Right cardiac atrium (tissue), 5 donors: ENCODE measurements around the gene TMEM14B. TPM values are rescaled to one million over a fixed set of nuclear protein-coding genes. Genes with fewer than 3 reads are reported as not detected.

Experiments used
- ATAC-seq, 2 donors: fragments of 200-7000 bp; cut with Tn5 transposase; one replicate each; pipeline versions ENCODE4 v1.8.0 to v1.9.1; 2020; ENCODE audit warnings: moderate library complexity in 2 of 2, mild to moderate bottlenecking in 1 of 2
- DNase-seq, 3 donors: peaks; one replicate each; pipeline ENCODE4 v3.0.0-alpha.2; 2020
- H3K27ac ChIP-seq: one replicate; pipeline ENCODE4 v1.5.1; 2013; ENCODE audit warnings: mild to moderate bottlenecking, low read length, control low read depth, moderate library complexity
- H3K27me3 ChIP-seq: one replicate; pipeline ENCODE4 v1.6.1; 2013; ENCODE audit not compliant: control insufficient read depth, insufficient read depth
- H3K4me1 ChIP-seq: one replicate; pipeline ENCODE4 v1.6.1; 2013; ENCODE audit warnings: low read length; ENCODE audit not compliant: control insufficient read depth, insufficient read depth
- H3K4me3 ChIP-seq: one replicate; pipeline ENCODE4 v1.5.1; 2013; ENCODE audit warnings: low read length, control low read depth
- H3K9me3 ChIP-seq: one replicate; pipeline ENCODE4 v1.6.1; 2013; ENCODE audit warnings: low read length; ENCODE audit not compliant: control insufficient read depth
- WGBS: extraction: QIAGEN DNeasy Blood & Tissue Kit; methylation state at CpG from one replicate; pipeline ENCODE4 v1.1.7; 2013; 5-methylcytosine and 5-hydroxymethylcytosine counted together
- intact Hi-C, 4 donors: fragments of 100-400 bp; cut with DNase I; formaldehyde crosslinking; loops; one replicate each; pipeline versions ENCODE4 v1.11.0 to v1.14.0; 2022 to 2023
- polyA plus RNA-seq: library from polyadenylated mRNA; stranded (reverse); fragments of 200-250 nt; gene quantifications from one replicate; pipeline ENCODE4 v1.2.3, GENCODE V29; 2013
- total RNA-seq, 4 donors: library from RNA; stranded (reverse); fragmentation: NEBNext Ultra II Directional; extraction: Animal tissue kit (Norgen Biotek cat#: 25700); gene quantifications; one replicate each; pipeline ENCODE4 v1.2.1, GENCODE V29; 2021
- donor health status: healthy with polysubstance abuse.
- donor health status: DM: no; HTN: yes; CAD: no.
- donor health status: DM: no; HTN: no; CAD: no.
- donor health status: DM: no; HTN: yes; CAD: no; lungs with severe emphysema.
- donor health status: DM: yes; HTN: yes; CAD: no.

The TMEM14B gene
- total and polyA plus RNA-seq, 5 donors = 92.6 to 141 (median 112) TPM

DNA sequence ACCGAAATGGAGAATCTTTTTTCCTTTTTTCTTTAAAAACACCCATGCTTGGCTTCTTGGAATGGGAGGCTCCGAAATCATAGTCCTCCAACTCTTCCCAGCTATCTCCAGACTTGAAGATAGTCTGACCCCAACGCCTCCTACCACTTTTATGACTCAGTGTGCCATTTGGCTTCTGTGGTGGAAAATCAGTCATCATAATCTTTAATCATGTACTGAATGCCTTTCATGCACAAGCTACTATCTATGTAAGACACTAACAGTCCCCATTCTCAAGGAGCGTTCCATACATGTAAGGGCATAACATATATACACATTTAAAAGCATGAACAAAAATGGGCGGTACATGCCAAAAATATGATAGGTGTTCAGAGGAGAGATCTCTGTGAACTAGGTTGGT is 44.1 kb downstream of the TMEM14B start:
- intact Hi-C loops = loop anchor here in 1 of 4 donors (10.0 kb wide), 1 partner anchor 297 kb away; no protein-coding TSS in a partner anchor
- ATAC-seq = no peak

DNA sequence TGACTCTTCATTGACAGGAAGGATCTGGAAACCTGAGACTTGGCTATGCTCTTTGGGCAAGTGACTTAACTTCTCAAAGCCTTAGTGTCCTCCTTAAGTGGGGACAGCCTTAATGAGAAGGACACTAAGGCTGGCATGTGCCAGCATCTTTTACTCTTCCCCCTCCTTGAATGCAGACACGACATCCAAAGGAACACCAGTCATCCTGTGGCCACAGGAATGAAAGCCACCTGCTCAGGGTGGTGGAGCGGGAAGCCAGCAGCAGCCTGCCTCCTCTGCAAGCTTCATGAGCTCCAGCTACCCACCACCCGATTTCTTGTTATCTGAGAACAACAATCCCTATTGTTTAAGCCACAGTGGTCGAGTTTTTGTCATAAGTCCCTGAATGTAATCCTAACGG is 44.5 kb downstream of the TMEM14B start:
- intact Hi-C loops = loop anchor here in 1 of 4 donors (10.0 kb wide), 1 partner anchor 297 kb away; no protein-coding TSS in a partner anchor
- Histone ChIP-seq H3K27me3 (no peaks in the 10 kb centered on the region), H3K4me3 (no peak overlapping the region), H3K9me3 (no peaks in the 10 kb centered on the region), H3K4me1 (no peaks in the 10 kb centered on the region), H3K27ac (no peak overlapping the region)
- ATAC-seq (no peak), DNase-seq (no peak)
- WGBS = 81% methylated on average over 5 of the region's 5 CpGs

More for the DNA sequence above, 44.1 kb downstream of the TMEM14B start:
- H3K4me3 ChIP-seq = no peak overlapping the region
- H3K9me3 ChIP-seq = no peaks in the 10 kb centered on the region
- H3K27me3 ChIP-seq = no peaks in the 10 kb centered on the region
- 94% methylated on average over 5 of the region's 5 CpGs for WGBS
- DNase-seq = no peak
- H3K4me1 ChIP-seq = no peaks in the 10 kb centered on the region
- no peak overlapping the region for H3K27ac ChIP-seq

DNA sequence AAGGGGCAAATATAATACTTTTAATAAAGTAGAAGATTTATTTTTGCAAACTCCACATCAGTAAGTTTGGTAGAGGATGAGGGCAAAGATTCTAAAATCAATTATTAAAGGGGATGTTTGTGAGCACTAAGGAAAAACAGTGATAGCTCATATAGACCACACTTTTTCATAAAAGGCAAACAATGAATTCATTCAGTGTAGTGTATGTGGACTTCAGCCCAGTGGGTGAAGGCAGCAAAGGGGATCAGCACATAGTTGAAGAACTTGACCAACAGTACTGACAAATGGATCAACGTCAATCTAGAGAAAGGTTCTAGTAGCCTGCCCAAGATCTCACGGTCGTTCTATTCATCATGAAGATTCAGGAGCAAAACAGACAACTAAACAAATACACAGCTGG is 45.4 kb downstream of the TMEM14B start:
- H3K9me3 ChIP-seq = no peaks in the 10 kb centered on the region
- no peaks in the 10 kb centered on the region for H3K4me1 ChIP-seq
- H3K27ac ChIP-seq = no peak overlapping the region
- no peaks in the 10 kb centered on the region for H3K27me3 ChIP-seq
- ATAC-seq = no peak
- no peak overlapping the region for H3K4me3 ChIP-seq
- intact Hi-C loops = loop anchor here in 1 of 4 donors (10.0 kb wide), 1 partner anchor 298 kb away; no protein-coding TSS in a partner anchor
- DNase-seq = no peak
- 87% methylated on average over 3 of the region's 3 CpGs for WGBS

DNA sequence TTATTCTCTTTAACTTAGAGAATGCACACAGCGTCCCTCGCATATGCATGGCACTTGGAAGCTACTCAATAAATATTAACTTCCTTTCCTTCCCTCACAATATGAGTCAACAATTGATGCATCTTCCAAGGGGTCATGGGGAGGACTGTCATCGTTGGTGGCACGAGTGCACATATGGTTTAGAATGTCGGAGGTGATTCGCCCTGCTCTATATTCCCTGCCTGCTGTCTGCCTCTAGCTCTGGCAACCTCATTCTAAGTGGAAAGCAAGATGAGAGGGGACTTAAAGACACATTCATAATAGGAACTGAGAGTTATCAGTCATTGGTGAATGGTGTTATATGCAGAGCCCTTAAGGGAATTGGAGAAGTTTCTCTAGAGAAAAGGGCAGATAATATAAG is 46.1 kb downstream of the TMEM14B start:
- 91% methylated on average over 6 of the region's 6 CpGs for WGBS
- intact Hi-C loops = loop anchor here in 1 of 4 donors (10.0 kb wide), 1 partner anchor 299 kb away; no protein-coding TSS in a partner anchor
- no peak for DNase-seq

DNA sequence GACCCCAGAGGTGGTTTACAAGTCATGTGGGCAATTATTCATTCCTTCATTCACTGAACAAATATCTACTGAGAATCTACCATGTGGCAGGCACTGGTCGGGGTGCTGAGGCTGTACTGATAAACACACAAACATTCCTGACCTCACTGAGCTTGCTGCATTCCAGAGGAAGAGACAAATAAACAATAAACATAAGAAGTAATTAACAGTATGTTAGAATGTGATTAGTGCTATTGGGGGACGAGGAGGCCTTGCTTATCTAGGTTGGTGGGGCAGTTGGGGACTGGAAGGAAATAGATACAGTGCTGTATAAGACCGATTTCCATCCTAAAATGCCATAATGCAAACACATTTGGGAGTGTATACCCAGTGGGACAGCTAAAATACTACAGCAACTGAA is 46.6 kb downstream of the TMEM14B start:
- Histone ChIP-seq H3K27me3 (no peaks in the 10 kb centered on the region), H3K4me1 (no peaks in the 10 kb centered on the region), H3K27ac (no peak overlapping the region), H3K9me3 (no peaks in the 10 kb centered on the region), H3K4me3 (no peak overlapping the region)
- 68% methylated on average over 3 of the region's 3 CpGs for WGBS
- intact Hi-C loops = loop anchor here in 1 of 4 donors (10.0 kb wide), 1 partner anchor 299 kb away; no protein-coding TSS in a partner anchor
- DNase-seq = no peak
- ATAC-seq = no peak

More for the DNA sequence above, 46.1 kb downstream of the TMEM14B start:
- H3K27me3 ChIP-seq = no peaks in the 10 kb centered on the region
- H3K27ac ChIP-seq = no peak overlapping the region
- H3K4me3 ChIP-seq = no peak overlapping the region
- no peaks in the 10 kb centered on the region for H3K9me3 ChIP-seq
- no peak for ATAC-seq
- H3K4me1 ChIP-seq = no peaks in the 10 kb centered on the region

DNA sequence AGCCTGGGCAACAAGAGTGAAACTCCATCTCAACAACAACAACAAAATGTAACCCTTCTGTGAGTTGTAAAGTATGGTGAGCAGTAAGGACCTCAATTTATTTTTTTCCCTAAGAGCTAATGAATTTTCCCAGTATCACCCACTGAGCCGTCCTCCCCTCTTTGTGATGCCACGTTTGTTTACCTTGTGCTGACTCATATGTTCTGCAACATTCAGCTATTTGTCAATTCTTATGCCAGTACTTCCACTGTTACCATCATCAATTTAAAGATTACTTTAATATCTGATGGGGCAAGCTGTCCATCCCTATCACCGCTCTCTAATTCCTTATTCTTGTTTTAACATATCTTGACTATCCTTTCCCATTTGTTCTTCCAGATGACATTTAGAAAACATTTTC is 53.2 kb downstream of the TMEM14B start:
- 76% methylated on average over 3 of the region's 3 CpGs for WGBS
- DNase-seq (no peak), ATAC-seq (no peak)
- intact Hi-C loops = loop anchor here in 2 of 4 donors (5.0 to 10.0 kb wide), 2 partner anchors 296 to 324 kb away; no protein-coding TSS in a partner anchor
- no peaks in the 10 kb centered on the region for H3K4me1 ChIP-seq
- no peak overlapping the region for H3K27ac ChIP-seq
- no peak overlapping the region for H3K4me3 ChIP-seq
- H3K9me3 ChIP-seq = no peaks in the 10 kb centered on the region
- H3K27me3 ChIP-seq = no peaks in the 10 kb centered on the region

DNA sequence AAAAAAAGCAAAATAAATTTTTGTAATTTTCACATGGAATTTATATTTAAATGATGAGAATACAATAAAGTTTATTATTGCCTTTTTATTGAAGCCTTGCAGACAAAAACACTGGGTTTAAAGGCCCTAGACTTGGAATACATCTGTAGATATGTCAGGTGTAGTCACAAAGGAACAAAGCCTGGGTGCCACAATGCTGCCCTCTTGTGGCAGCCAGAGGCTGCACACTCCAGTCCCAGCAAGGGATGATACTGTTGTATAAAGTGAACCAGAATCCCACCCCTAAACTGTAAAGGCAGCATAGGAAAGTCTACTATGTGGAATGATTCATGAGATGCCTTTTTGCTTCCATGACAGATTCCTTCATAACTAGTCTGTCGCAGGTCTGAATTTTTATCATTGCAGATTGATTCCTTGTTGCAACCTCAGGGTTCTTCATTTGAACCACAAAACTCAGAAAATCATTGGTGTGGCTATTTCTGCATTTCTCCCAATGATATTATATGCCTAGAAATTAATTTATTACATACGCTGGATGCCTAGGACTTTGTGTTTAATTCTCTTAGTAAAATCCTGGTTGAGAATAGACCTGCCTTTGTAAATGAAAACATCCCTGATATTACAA is 53.7 kb downstream of the TMEM14B start:
- H3K4me3 ChIP-seq = no peak overlapping the region
- H3K27me3 ChIP-seq = no peaks in the 10 kb centered on the region
- no peak overlapping the region for H3K27ac ChIP-seq
- peak; percentile 69 to 77 for ATAC-seq
- WGBS = 29% methylated on average over 2 of the region's 2 CpGs
- H3K9me3 ChIP-seq = no peaks in the 10 kb centered on the region
- H3K4me1 ChIP-seq = no peaks in the 10 kb centered on the region
- intact Hi-C loops = loop anchor here in 2 of 4 donors (5.0 to 10.0 kb wide), 2 partner anchors 297 to 324 kb away; no protein-coding TSS in a partner anchor
- peak; percentile 38 to 74 (median 64) for DNase-seq

Other genes with a start within 250 kb of the TMEM14B start
- 10 to 100 TPM in 1 of 4 donors, 1 to 10 TPM in 3; 5.2 to 10.4 (median 7.7) TPM for gene GCNT2, start 226.5 kb upstream of the TMEM14B start, total RNA-seq
- gene GCNT2, start 226.5 kb upstream of the TMEM14B start, polyA plus RNA-seq = 3.4 TPM
- under 1 TPM in 2 of 4 donors, not detected in 2; 0.63 to 0.71 TPM for gene C6orf52, start 53.2 kb upstream of the TMEM14B start, total RNA-seq
- 0.29 TPM for gene C6orf52, start 53.2 kb upstream of the TMEM14B start, polyA plus RNA-seq
- 10 to 100 TPM in 2 of 4 donors, 1 to 10 TPM in 2; 7.7 to 12.1 (median 10.0) TPM for gene PAK1IP1, start 52.8 kb upstream of the TMEM14B start, total RNA-seq
- gene PAK1IP1, start 52.8 kb upstream of the TMEM14B start, polyA plus RNA-seq = 9.2 TPM
- 100 to 1,000 TPM; 102 to 119 (median 109) TPM for gene TMEM14C, start 24.7 kb upstream of the TMEM14B start, total RNA-seq
- 174 TPM for gene TMEM14C, start 24.7 kb upstream of the TMEM14B start, polyA plus RNA-seq
- under 1 TPM in 3 of 4 donors, not detected in 1; 0.11 to 0.29 (median 0.24) TPM for gene MAK, start 90.7 kb downstream of the TMEM14B start, total RNA-seq
- gene MAK, start 90.7 kb downstream of the TMEM14B start, polyA plus RNA-seq = 0.14 TPM
- gene GCM2, start 134.2 kb downstream of the TMEM14B start, total RNA-seq = not detected
- not detected for gene GCM2, start 134.2 kb downstream of the TMEM14B start, polyA plus RNA-seq
- gene SYCP2L, start 139.2 kb downstream of the TMEM14B start, total RNA-seq = under 1 TPM; 0.38 to 0.72 (median 0.48) TPM
- gene SYCP2L, start 139.2 kb downstream of the TMEM14B start, polyA plus RNA-seq = 0.48 TPM